NCI-H1105 treated with DMSO at 0.1 percent for 48 hours (cell line): Measurements from ENCODE around the gene KRTAP21-1.
"Not testable (repeated sequence)": the region's sequence is repeated elsewhere in the genome, so short reads cannot be mapped to it uniquely, and the experiment has no call there.

Experiments used
- DNase-seq: peaks from one replicate; lab custom pipeline; 2025; lab: John Stamatoyannopoulos, UW

The KRTAP21-1 gene

GRCh38 chr21:30755328-30755727 is at the start of gene KRTAP21-1:
KRTAP21-1 (minus strand) TSS chr21:30755428; CDS start chr21:30755378, 50 bp downstream.
- DNase-seq: not testable (repeated sequence)

- no peak for DNase-seq
These were observed 45.4 kb upstream of the KRTAP21-1 start for GRCh38 chr21:30800605-30801004.

GRCh38 chr21:30793581-30794314 is 38.5 kb upstream of the KRTAP21-1 start:
- DNase-seq: no peak

GRCh38 chr21:30779249-30779648 is 24.0 kb upstream of the KRTAP21-1 start:
- DNase-seq: no peak

- DNase-seq: no peak
These were observed 14.7 kb upstream of the KRTAP21-1 start for GRCh38 chr21:30769724-30770431.

GRCh38 chr21:30760776-30761175 is 5.5 kb upstream of the KRTAP21-1 start:
- DNase-seq: no peak

- DNase-seq: no peak
These were observed 3.1 kb upstream of the KRTAP21-1 start for GRCh38 chr21:30758306-30758705.

- DNase-seq: no peak
These were observed 8.1 kb downstream of the KRTAP21-1 start, which contains the start of gene KRTAP21-2 for GRCh38 chr21:30747159-30747558. KRTAP21-2 (minus strand) TSS chr21:30747259; CDS start chr21:30747202, 57 bp downstream.

- no peak for DNase-seq
These were observed 14.8 kb downstream of the KRTAP21-1 start for GRCh38 chr21:30740462-30740861.

GRCh38 chr21:30733026-30733425 is 22.2 kb downstream of the KRTAP21-1 start:
- DNase-seq: no peak

GRCh38 chr21:30726726-30727125 is 28.5 kb downstream of the KRTAP21-1 start:
- DNase-seq: no peak

GRCh38 chr21:30719401-30719800 is 35.8 kb downstream of the KRTAP21-1 start:
- DNase-seq: no peak

- DNase-seq: no peak
These were observed 36.9 kb downstream of the KRTAP21-1 start, which contains the start of gene KRTAP21-3 for GRCh38 chr21:30718239-30718909. KRTAP21-3 (minus strand) TSS chr21:30718777; CDS start chr21:30718759, 18 bp downstream.

GRCh38 chr21:30717105-30717504 is 38.1 kb downstream of the KRTAP21-1 start:
- no peak for DNase-seq

- no peak for DNase-seq
These were observed 40.3 kb downstream of the KRTAP21-1 start for GRCh38 chr21:30714946-30715345.

- no peak for DNase-seq
These were observed 40.8 kb downstream of the KRTAP21-1 start for GRCh38 chr21:30714456-30714855.

GRCh38 chr21:30713766-30714165 is 41.5 kb downstream of the KRTAP21-1 start:
- DNase-seq: no peak

- DNase-seq: no peak
These were observed 44.7 kb downstream of the KRTAP21-1 start for GRCh38 chr21:30710499-30710898.

- DNase-seq: no peak
These were observed 47.8 kb downstream of the KRTAP21-1 start for GRCh38 chr21:30707409-30707808.
